ENCODE results near the gene WNT11.

Gene WNT11

DNA sequence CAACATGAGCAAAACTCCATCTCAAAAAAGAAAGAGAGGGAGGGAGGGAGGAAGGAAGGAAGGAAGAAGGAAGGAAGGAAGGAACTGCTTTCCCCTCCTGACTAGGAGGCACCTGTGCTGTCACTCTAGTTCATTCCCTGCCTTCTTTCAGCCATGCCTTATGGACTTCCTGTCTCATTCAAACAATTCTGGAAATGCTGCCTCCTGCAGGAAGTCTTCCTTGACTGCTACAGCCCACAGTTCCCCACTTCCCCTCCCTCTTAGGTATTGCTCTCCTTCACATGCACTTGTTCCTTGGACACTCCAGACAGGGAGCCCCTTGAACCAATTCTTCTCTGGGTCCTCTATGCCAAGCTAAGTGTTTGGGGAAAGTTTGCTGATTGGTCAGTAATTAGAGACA lies 31.6 kb upstream of the WNT11 start:
- DNase-seq (ENCODE audit: low read depth, low spot score) = no peak

- no peak for DNase-seq (ENCODE audit: low read depth, low spot score)
These were observed 30.8 kb upstream of the WNT11 start for GRCh38 chr11:76237000-76237649.

DNA sequence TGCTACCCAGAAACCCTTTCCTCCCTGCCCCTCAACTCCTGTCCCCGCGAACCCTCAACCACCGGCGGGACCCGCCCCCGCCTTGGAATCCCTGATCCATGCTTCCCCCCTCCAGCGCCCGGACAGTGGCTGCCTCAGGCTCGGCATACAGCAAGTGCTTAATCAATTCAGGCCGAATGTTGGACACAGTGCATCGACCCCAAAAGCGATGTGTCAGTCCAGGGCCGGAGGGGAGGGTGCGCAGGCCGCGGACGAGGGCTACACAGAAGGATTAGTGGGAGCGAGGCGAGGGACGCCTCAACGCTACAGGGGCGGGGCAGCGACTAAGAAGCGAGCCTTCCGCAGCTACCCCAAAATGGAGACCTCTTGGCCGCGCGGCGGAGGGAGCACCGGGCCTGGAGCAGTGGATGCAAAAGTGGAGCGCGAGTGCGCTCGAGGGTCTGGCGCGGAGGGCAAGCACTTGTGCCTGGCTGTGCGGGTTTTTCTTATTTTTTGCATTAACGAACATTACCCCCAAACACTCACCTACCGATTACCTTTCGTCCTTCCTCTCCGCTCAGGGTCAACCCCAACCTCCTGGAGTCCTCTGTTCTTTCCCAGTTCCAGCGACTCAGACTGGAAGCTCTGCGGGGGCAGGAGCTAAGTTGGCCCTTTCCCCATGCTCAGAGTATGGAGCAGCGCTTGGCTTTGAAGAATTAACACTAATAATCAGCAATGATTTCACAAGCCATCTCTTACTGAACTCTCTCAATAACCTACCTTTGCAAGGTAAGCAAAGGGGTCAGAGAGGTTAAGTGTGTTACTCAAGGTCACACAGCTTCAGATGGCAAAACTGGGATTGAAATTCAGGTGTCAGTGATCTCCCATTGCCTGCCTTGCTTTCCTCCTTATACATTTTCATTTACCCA lies 30.0 kb upstream of the WNT11 start:
- DNase-seq (ENCODE audit: low read depth, low spot score) = no peak

GRCh38 chr11:76235233-76236091 lies 29.2 kb upstream of the WNT11 start:
- peak; percentile 82 for DNase-seq (ENCODE audit: low read depth, low spot score)

DNA sequence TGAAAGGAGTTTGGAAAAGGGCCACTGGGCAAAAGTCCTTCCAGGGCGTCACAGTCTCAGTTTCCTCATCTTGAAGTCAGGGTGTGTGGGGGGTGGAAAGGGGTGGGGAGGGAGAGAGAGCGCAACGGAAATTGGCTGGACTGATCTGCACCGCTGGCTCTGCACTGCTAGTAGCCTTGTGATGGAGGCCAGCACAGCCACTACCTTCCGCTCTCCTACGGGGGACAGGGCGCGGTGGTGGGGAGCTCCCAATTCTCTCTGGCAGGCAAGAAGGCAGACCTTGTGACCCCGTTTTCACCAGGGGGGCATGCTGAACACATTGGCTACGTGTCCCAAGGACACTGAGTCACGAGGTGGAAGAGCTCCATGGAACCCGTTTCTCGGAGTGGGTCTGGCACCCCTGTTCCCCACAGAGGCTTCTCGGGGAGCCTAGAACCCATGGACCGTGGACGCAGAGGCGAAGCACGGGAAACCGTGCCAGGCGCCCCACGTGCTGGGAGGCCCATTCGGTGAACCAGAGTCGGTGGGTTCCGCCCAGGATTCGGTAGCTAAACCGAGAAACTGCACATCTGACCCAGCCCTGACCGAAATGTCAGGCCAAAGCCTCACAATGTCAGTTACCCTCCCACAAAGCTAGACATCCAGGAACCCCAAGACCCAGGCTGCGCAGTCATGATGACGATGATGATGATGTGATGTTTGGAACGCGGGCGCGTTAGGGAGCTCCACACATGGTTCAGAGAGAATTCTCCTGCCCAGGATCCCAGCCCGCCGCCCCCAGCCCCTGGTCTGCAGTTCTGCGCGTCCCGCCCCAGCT lies 28.3 kb upstream of the WNT11 start:
- DNase-seq (ENCODE audit: low read depth, low spot score) = no peak

GRCh38 chr11:76234021-76234415 lies 27.7 kb upstream of the WNT11 start:
- DNase-seq (ENCODE audit: low read depth, low spot score) = no peak

DNA sequence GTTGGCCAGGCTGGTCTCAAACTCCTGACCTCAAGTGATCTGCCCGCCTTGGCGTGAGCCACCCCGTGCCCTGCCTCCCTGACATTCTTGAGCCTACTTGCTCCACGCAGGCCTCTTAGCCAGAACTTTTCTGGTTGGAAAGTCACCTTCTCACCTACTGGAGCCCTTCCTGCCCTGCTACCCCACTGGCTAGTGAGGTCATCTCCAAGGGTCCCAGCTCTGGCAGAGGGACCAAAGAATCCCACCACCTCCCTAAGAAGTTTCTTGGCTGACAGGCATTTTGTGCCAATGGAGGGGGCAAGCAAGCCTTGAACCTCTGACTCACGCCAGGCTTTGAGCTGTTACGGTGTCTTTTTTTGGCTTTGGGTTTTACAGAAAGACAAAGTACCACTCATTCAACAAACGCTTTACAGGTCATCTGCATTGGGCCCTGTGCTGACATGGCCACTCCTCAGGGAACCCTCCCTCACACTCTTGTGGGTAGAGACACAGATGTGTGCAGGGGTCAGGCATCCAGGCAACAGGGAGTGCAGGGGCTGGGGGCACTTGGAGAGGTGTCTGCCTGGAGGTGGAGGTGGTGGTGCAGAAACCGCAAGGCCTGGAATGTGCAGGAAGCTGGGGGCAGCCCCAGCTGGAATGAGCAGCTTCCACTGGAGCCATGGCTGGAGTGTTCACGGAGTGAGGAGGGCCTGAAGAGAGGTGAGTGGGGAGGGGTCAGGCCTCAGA lies 27.1 kb upstream of the WNT11 start:
- no peak for DNase-seq (ENCODE audit: low read depth, low spot score)

DNA sequence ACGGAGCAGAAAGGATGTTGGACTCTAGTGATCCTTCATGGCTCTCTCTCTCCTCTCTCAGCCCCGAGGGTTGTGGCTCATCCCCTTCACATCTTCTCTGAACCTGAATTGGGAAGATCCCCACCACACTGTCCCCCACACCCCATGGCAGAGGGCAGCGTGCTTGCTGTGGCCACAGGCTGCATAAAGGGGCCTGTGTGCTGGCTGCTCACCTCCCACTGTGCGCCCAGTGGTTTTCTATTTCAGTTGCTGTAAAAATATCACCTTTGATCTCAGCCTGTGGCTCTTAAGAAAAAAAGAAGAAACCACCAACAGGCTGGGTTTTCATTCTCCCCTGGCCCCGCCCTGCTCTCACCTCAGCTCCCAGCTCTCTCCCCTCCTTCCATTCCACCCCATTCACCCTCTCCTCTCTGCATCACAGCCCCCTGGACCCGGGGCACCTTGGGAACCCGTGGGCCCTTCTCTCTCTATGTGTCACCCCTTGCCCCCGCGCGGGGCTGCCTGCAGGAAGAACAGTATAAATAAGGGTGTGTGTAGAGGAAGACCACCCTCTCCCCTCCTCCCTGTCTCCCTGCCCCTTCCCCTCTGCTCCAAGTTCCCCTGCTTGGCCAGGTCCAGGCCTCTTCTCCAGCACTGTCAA lies 25.8 kb upstream of the WNT11 start:
- no peak for DNase-seq (ENCODE audit: low read depth, low spot score)

DNA sequence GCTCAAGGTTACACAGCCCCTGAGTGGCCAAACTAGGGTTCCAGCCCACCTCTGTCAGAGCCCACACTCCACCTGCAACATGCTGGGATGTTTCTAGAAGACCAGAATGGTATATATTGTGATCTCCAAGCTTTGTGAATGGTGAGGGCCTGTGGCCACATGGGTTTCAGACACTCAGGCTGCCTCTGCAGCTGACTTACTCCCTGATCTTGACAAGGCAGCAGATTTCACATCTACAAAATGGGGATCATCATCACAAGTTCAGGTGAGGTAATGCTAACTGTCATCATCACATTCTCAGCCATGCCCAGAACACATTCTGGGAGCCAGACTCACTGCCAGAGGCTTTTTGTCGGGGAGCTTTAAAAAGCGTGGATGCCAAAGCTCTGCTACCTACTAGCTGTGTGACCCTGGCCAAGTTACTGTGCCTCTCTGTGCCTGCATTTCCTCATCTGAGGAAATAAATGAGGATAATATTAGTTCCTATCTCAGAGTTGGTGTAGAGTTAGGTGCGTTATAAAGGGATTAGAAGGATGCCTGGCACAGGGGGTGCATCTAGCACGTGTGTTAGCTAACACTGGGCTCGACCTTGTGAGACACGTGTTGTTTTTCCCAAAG lies 24.9 kb upstream of the WNT11 start:
- no peak for DNase-seq (ENCODE audit: low read depth, low spot score)

DNA sequence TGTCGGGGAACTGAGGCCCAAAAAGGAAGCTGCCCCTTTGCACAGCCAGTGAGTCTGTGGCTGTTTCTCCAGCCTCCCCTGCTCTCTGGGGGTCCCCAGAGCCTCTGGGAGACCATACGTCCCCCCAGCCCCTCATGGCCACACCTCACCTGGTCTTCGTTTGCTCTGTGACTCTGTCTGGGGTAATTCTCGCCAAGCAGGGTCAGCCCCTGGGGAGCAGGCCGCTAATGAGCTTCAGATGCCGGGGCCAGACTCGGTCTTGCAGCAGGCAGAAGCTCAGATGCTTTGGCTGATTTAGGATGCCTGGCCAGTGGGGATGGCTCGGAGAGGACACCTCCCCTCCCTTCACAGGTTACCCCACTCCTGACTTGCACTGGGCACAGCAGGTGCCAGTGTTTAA lies 24.1 kb upstream of the WNT11 start:
- DNase-seq (ENCODE audit: low read depth, low spot score) = no peak

- no peak for DNase-seq (ENCODE audit: low read depth, low spot score)
These were observed 23.5 kb upstream of the WNT11 start for GRCh38 chr11:76229690-76230240.

- no peak for DNase-seq (ENCODE audit: low read depth, low spot score)
These were observed 22.5 kb upstream of the WNT11 start for GRCh38 chr11:76228875-76229149.

GRCh38 chr11:76228071-76228874 lies 22.0 kb upstream of the WNT11 start:
- DNase-seq (ENCODE audit: low read depth, low spot score) = no peak

- DNase-seq (ENCODE audit: low read depth, low spot score) = no peak
These were observed 20.3 kb upstream of the WNT11 start for GRCh38 chr11:76226626-76227025.

DNA sequence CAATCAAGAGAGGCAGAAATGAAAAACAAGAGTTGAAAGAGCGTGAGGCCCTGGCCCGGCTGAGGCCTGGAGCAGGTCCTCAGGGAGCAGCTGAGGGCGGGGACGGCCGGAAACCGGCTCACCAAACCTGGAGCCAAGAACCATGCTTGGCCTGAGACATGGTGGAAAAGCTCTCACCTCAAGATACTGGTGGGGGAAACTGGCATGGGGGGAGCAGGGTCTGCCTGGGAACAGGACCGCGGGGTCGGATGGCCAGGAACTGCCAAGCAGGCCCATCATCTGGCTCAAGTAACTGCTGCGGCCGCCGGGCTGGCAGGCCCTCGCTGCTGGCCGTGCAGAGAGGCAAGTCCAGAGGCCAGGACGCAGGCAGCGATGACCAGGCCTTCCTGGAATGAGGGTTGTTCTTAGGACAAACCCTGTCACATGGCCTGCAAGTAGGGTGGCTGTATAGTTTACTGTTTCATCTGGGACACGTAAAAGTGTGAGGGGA lies 18.9 kb upstream of the WNT11 start:
- no peak for DNase-seq (ENCODE audit: low read depth, low spot score)

- no peak for DNase-seq (ENCODE audit: low read depth, low spot score)
These were observed 18.3 kb upstream of the WNT11 start for GRCh38 chr11:76224461-76225121.

DNA sequence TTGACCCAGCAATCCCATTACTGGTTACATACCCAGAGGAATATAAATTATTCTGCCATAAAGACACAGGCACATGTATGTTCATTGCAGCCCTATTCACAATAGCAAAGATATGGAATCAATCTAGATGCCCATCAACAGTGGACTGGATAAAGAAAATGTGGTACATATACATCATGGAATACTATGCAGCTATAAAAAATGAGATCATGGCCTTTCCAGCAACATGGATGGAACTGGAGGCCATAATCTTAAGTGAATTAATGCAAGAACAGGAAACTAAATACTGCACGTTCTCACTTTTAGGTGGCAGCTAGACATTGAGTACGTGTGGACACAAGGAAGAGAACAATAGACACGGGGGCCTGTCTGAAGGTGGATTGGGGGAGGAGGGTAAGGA lies 15.1 kb upstream of the WNT11 start:
- DNase-seq (ENCODE audit: low read depth, low spot score) = no peak

DNA sequence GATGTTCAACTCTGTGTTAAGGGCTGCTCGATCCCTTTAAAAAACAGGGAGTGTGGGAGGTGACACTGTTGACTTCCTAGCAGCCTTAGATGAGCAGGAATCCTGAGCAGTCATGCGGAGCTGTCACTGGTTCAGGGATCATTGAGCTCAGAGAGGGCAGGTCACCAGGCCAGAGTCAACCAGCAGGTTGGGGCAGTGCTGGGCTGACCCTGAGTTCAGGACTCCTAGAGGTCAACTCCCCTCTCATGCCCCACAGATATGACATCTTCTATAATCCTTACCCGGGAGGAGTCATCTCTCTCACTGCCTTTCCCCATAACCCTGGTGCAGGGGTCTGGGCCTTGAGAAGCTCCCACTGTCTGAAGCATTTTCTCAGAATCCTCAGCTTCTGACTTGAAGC lies 12.9 kb upstream of the WNT11 start:
- no peak for DNase-seq (ENCODE audit: low read depth, low spot score)

All from iPS DF 19.7 (cell line).